GM04503 (cell line): Measurements from ENCODE around the gene IRAK2.
A peak's percentile ranks its signal among the peaks of the same experiment; 100 is the strongest.

Experiments
- DNase-seq: peaks from one replicate; pipeline ENCODE4 v3.0.0-alpha.2; 2012; ENCODE audit warnings: low read depth

IRAK2 gene

GRCh38 chr3:10224794-10225665 lies 60.3 kb downstream of the IRAK2 start:
- no peak for DNase-seq

- DNase-seq, result no peak
Observed at GRCh38 chr3:10226293-10226692, 61.6 kb downstream of the IRAK2 start.

- DNase-seq, result no peak
Observed at GRCh38 chr3:10228248-10228950, 63.7 kb downstream of the IRAK2 start.

GRCh38 chr3:10229576-10229975 lies 64.9 kb downstream of the IRAK2 start:
- no peak for DNase-seq

GRCh38 chr3:10232137-10232536 lies 67.4 kb downstream of the IRAK2 start:
- no peak for DNase-seq

- no peak for DNase-seq
Observed at GRCh38 chr3:10233988-10234387, 69.3 kb downstream of the IRAK2 start.

GRCh38 chr3:10234526-10235230 lies 70.0 kb downstream of the IRAK2 start:
- DNase-seq, result no peak

- DNase-seq, result no peak
Observed at GRCh38 chr3:10235551-10235950, 70.8 kb downstream of the IRAK2 start.

- DNase-seq, result no peak
Observed at GRCh38 chr3:10238345-10239183, 73.8 kb downstream of the IRAK2 start.

GRCh38 chr3:10240799-10241198 lies 76.1 kb downstream of the IRAK2 start:
- DNase-seq, result no peak

GRCh38 chr3:10242182-10243065 lies 77.7 kb downstream of the IRAK2 start:
- DNase-seq, result no peak

GRCh38 chr3:10244009-10244408 lies 79.3 kb downstream of the IRAK2 start:
- no peak for DNase-seq

GRCh38 chr3:10245081-10245712 lies 80.5 kb downstream of the IRAK2 start:
- no peak for DNase-seq

- no peak for DNase-seq
Observed at GRCh38 chr3:10247679-10248183, 83.0 kb downstream of the IRAK2 start.

GRCh38 chr3:10248184-10248983 lies 83.7 kb downstream of the IRAK2 start, which contains the start of gene TATDN2:
Gene TATDN2 (plus strand): TSS chr3:10248459. CDS start chr3:10249201, 742 bp downstream.
- peak; percentile 65 for DNase-seq

- no peak for DNase-seq
Observed at GRCh38 chr3:10248984-10249748, 84.4 kb downstream of the IRAK2 start.

GRCh38 chr3:10249833-10250232 lies 85.1 kb downstream of the IRAK2 start:
- DNase-seq, result no peak

- no peak for DNase-seq
Observed at GRCh38 chr3:10251006-10251405, 86.3 kb downstream of the IRAK2 start.
